Right cardiac atrium (tissue), 5 donors: ENCODE data around the gene ARHGEF39. TPM values are rescaled to one million over a fixed set of nuclear protein-coding genes. Genes with fewer than 3 reads are reported as not detected.
"Not testable (repeated sequence)": the region's sequence is repeated elsewhere in the genome, so short reads cannot be mapped to it uniquely, and the experiment has no call there.

Experiments
- ATAC-seq, 2 donors: fragments of 200-7000 bp; cut with Tn5 transposase; one replicate each; pipeline versions ENCODE4 v1.8.0 to v1.9.1; 2020; ENCODE audit warnings: moderate library complexity in 2 of 2, mild to moderate bottlenecking in 1 of 2
- DNase-seq, 3 donors: peaks; one replicate each; pipeline ENCODE4 v3.0.0-alpha.2; 2020
- H3K27ac ChIP-seq: one replicate; pipeline ENCODE4 v1.5.1; 2013; ENCODE audit warnings: mild to moderate bottlenecking, low read length, control low read depth, moderate library complexity
- H3K27me3 ChIP-seq: one replicate; pipeline ENCODE4 v1.6.1; 2013; ENCODE audit not compliant: control insufficient read depth, insufficient read depth
- H3K4me1 ChIP-seq: one replicate; pipeline ENCODE4 v1.6.1; 2013; ENCODE audit warnings: low read length; ENCODE audit not compliant: control insufficient read depth, insufficient read depth
- H3K4me3 ChIP-seq: one replicate; pipeline ENCODE4 v1.5.1; 2013; ENCODE audit warnings: low read length, control low read depth
- H3K9me3 ChIP-seq: one replicate; pipeline ENCODE4 v1.6.1; 2013; ENCODE audit warnings: low read length; ENCODE audit not compliant: control insufficient read depth
- WGBS: extraction: QIAGEN DNeasy Blood & Tissue Kit; methylation state at CpG from one replicate; pipeline ENCODE4 v1.1.7; 2013; 5-methylcytosine and 5-hydroxymethylcytosine counted together
- intact Hi-C, 4 donors: fragments of 100-400 bp; cut with DNase I; formaldehyde crosslinking; loops; one replicate each; pipeline versions ENCODE4 v1.11.0 to v1.14.0; 2022 to 2023
- polyA plus RNA-seq: library from polyadenylated mRNA; stranded (reverse); fragments of 200-250 nt; gene quantifications from one replicate; pipeline ENCODE4 v1.2.3, GENCODE V29; 2013
- total RNA-seq, 4 donors: library from RNA; stranded (reverse); fragmentation: NEBNext Ultra II Directional; extraction: Animal tissue kit (Norgen Biotek cat#: 25700); gene quantifications; one replicate each; pipeline ENCODE4 v1.2.1, GENCODE V29; 2021
- donor health status: healthy with polysubstance abuse.
- donor health status: DM: no; HTN: yes; CAD: no.
- donor health status: DM: no; HTN: no; CAD: no.
- donor health status: DM: no; HTN: yes; CAD: no; lungs with severe emphysema.
- donor health status: DM: yes; HTN: yes; CAD: no.

ARHGEF39 gene
- total and polyA plus RNA-seq, 5 donors, result 0.29 to 0.52 (median 0.42) TPM; not detected in 1

DNA sequence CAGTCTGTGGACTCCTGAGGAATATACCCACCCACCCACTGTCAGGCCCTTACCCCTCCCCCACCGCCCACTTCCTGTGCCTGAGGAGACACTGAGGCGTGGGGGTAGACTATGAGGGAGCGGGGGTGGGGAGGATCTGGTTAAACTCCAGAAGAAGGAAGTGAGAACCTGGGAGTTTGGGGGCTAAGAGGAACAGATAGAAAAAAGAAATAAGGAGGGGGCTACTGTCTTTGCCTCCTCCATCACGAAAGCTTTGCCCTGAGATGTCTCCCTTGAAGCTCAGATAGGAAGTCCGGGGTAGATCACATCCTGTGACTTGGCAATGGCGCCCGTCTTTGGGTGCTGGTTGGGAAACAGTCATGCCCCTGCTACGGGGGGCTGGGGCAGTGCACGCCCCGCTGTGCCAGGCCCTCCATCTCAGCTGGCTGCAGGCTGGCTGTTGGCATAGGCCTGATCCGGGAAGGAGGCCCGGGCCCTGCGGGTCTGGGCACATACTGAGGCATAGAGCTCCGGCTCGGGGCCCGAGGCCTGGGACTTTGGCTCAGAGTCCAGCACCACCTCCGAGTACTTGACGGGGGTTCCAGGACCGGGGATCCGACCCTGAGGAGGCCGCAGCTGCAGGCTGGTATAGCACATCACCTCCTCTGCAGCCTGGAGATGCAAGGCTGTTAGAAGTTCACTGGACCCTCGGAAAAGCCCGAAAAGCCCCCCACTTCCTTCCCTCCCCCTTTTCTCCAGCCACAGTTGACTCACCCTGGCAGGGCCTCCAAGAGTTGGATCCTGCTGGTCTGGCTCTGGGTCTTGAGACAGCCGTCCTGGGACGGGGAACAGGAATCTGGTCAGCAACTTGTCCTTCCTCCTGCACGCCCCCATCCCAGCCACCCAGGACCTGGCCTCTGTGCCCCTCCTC, 15.3 kb downstream of the ARHGEF39 start:
- Histone ChIP-seq H3K9me3 (no peaks in the 10 kb centered on the region), H3K4me1 (peaks cover 4% of the 10 kb centered on the region), H3K27ac (peak overlapping the region; percentile 64), H3K4me3 (no peak overlapping the region), H3K27me3 (no peaks in the 10 kb centered on the region)
- DNase-seq (peak; percentile 73 to 85 (median 83)), ATAC-seq (peak in 1 of 2 donors; percentile 3)
- intact Hi-C loops, result loop anchor here in 1 of 4 donors (10.0 kb wide), 1 partner anchor 175 kb away; the partner anchor contains the start of genes FAM221B and TMEM8B
- WGBS, result 60% methylated on average over 26 of the region's 26 CpGs

DNA sequence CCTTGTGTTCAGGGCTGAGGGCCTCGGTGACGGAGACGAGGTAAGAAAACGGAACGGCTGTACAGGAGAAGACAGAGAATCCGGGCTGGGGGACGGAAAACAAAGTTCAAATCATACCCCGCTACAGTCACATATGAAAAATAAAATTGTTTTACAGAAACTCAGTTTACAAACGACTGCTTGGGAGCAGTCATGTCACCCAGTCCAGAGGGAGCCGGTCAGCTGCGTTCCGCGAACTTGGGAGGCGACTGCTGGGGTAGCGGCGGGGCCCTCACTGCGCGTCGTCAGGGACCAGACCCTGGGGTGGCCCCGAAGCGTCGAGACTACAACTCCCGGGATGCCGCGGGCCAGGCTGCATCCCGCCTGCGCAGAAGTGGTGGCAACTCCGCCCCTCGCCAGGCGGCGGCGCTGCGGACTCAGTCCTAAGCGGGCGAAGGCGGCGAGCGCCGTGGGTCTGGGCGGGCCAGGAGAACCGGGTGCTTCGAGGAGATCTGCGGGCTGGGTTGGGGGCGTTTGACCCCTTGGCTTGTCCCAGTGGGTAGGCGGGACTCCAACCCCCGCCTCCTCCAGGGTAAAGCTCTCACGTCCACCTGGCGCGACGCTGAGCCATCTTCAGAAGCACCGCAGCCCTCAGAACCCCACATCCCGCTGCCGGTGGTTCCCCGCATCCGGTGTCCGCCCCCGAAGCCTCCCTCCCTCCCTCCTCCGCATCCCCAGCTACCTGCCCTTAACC, 18.3 kb downstream of the ARHGEF39 start:
- under 1% methylated on average over 58 of the region's 58 CpGs for WGBS
- intact Hi-C loops, result loop anchor here in 1 of 4 donors (10.0 kb wide), 1 partner anchor 178 kb away; the partner anchor contains the start of genes FAM221B and TMEM8B
- Histone ChIP-seq H3K4me3 (peak overlapping the region; percentile 59), H3K27ac (peak overlapping the region; percentile 69), H3K27me3 (no peaks in the 10 kb centered on the region), H3K9me3 (no peaks in the 10 kb centered on the region), H3K4me1 (peaks cover 4% of the 10 kb centered on the region)
- ATAC-seq, result peak; percentile 96
- DNase-seq, result peak; percentile 93 to 98 (median 97)

DNA sequence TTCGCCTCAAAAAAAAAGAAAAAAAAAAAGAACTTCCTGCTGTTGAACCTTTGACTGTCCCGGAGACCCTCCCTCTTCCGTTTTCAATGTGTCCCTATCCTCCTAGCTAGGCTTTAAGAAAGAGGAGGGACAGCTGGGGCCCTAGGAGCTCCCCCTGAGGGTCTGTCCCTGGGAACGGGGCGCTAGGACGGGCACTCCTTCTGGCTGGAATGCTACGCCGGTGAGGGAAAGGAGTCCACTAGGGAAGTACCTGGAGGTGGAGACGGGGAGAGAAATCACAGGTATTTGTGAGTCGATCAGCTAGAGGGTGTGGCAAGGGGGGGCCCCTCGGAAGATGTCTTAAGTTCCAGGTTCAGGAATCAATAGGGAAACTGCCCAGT, 18.9 kb downstream of the ARHGEF39 start:
- H3K9me3 ChIP-seq, result no peaks in the 10 kb centered on the region
- H3K27me3 ChIP-seq, result no peaks in the 10 kb centered on the region
- peak; percentile 28 to 31 for ATAC-seq
- 2% methylated on average over 11 of the region's 11 CpGs for WGBS
- peak overlapping the region; percentile 69 for H3K27ac ChIP-seq
- peaks cover 4% of the 10 kb centered on the region for H3K4me1 ChIP-seq
- DNase-seq, result peak in 1 of 3 donors; percentile 67
- peak overlapping the region; percentile 59 for H3K4me3 ChIP-seq
- intact Hi-C loops, result loop anchor here in 1 of 4 donors (10.0 kb wide), 1 partner anchor 179 kb away; the partner anchor contains the start of genes FAM221B and TMEM8B

DNA sequence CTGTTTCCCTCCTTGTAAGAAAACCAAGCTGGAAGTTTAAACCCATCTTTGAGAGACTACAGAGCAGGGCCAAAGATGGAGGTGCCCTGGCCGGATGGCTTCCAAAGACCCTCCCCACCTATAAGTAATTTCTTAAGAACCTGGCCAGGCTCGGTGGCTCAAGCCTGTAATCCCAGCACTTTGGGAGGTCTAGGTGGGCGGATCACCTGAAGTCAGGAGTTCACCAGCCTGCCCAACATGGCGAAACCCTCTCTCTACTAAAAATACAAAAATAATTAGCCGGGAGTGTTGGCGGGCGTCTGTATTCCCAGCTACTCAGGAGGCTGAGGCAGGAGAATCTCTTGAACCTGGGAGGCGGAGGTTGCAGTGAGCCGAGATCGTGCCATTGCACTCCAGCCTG, 19.3 kb downstream of the ARHGEF39 start:
- ATAC-seq, H3K27me3 ChIP-seq, H3K27ac ChIP-seq, DNase-seq, H3K9me3 ChIP-seq, H3K4me1 ChIP-seq: not testable (repeated sequence)
- intact Hi-C loops, result loop anchor here in 1 of 4 donors (10.0 kb wide), 1 partner anchor 179 kb away; the partner anchor contains the start of genes FAM221B and TMEM8B
- 47% methylated on average over 10 of the region's 10 CpGs for WGBS
- peak overlapping the region; percentile 59 for H3K4me3 ChIP-seq

DNA sequence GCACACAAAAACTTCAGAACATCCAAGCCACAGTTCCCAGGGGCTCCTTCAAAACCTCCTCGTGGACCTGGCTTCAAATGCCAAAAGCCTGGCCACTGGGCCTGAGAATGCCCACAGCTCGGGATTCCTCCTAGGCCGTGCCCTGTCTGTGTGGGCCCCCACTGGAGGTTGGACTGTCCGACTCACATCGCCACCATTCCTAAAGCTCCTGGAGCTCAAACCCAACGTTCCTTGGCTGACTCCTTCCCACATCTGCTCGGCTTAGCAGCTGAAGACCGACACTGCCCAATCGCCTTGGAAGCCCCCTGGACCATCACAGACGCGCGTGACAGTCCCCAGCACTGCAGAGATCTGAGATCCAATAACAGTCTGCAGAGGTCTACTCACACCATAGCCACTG, 21.9 kb downstream of the ARHGEF39 start:
- Histone ChIP-seq H3K27me3 (no peaks in the 10 kb centered on the region), H3K27ac (no peak overlapping the region), H3K4me1 (peaks cover 4% of the 10 kb centered on the region), H3K9me3 (no peaks in the 10 kb centered on the region), H3K4me3 (no peak overlapping the region)
- ATAC-seq (no peak), DNase-seq (no peak)
- intact Hi-C loops, result loop anchor here in 1 of 4 donors (10.0 kb wide), 1 partner anchor 182 kb away; the partner anchor contains the start of genes FAM221B and TMEM8B
- whole genome bisulfite sequencing, result 93% methylated on average over 12 of the region's 12 CpGs

DNA sequence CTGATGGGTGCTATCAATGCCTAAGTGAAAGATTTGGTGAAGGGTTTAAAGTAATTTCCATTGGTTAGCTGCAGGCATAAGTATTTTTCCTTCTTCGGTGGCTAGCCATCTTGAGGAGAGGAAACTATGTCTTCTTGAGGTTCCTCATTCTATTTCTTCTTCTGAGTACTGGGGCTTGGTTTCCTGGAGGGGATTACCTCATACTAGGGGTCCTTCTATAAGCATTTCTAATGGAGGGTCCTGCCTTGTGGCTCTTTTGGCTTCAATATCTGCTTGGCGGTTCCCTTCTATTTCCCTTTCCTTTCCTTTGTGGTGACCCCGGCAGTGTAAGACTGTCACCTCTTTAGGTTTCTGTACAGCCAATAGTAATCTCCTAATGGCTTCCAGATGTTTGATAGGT, 23.5 kb downstream of the ARHGEF39 start:
- H3K4me1 ChIP-seq, ATAC-seq, H3K4me3 ChIP-seq, H3K9me3 ChIP-seq, DNase-seq, H3K27ac ChIP-seq, H3K27me3 ChIP-seq: not testable (repeated sequence)
- intact Hi-C loops, result loop anchor here in 1 of 4 donors (10.0 kb wide), 1 partner anchor 183 kb away; the partner anchor contains the start of genes FAM221B and TMEM8B
- 92% methylated on average over 3 of the region's 3 CpGs for WGBS

DNA sequence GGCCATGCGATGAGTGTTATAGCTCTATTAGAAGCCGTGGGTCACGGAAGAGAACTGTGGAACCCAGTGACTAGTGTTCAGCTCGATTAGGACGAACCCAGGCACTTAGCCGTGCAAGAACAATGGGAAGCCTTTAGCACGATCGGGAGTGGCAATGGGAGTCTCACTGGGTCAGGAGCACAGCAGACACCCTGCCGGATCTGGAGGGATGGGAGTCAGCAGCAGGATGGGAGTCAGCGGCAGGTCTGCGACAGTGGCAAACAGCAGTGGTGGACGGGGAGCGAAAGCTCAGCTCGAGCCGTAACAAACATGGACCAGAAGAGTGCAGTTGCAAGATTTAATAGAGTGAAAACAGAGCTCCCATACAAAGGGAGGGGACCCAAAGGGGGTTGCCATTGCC, 24.6 kb downstream of the ARHGEF39 start:
- not testable (repeated sequence) for H3K4me1 ChIP-seq, DNase-seq, ATAC-seq, H3K9me3 ChIP-seq, H3K4me3 ChIP-seq, H3K27me3 ChIP-seq, H3K27ac ChIP-seq
- WGBS, result 98% methylated on average over 15 of the region's 15 CpGs
- intact Hi-C loops, result loop anchor here in 1 of 4 donors (10.0 kb wide), 1 partner anchor 184 kb away; the partner anchor contains the start of genes FAM221B and TMEM8B

DNA sequence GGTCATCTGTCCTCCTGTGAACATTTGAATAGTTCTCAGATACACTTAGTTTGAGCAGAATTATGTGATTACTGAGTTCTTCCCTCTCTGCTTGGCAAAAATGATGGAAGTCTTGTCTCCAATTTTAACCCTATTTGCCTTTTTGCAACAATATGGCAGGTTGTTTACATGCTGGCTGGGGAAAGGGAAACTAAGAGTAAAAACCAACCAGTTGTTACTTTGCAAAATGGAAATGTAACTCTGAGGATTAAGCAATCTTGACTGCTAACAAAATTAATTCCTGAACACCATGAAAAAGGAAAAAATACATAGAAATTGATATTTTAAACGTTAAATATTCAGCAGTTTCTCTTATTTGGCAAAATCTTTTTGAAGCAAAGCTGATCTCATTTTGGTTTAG, 25.4 kb downstream of the ARHGEF39 start:
- intact Hi-C loops, result loop anchor here in 1 of 4 donors (10.0 kb wide), 1 partner anchor 185 kb away; the partner anchor contains the start of genes FAM221B and TMEM8B
- H3K4me1 ChIP-seq, result no peaks in the 10 kb centered on the region
- 89% methylated on average over 1 of the region's 1 CpG for WGBS

DNA sequence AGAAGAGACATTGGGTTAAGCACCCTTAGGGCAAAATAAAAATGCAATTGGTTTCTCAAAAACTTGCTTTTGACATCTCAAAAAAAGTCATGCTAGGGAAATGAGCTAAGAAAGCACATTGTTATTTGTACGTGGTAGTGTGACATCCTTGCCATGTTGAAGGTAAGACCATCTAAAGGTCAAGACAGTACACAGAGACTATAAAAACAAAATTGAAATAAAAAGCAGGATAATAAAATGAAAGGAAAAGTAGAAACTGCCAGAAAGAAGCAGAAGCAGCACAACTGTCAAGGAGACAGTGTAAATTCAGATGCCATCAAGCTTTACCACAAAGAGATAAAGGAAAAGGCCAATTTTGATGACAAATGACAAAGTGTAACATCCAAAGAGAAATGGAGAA, 25.8 kb downstream of the ARHGEF39 start:
- intact Hi-C loops, ATAC-seq, H3K4me1 ChIP-seq, H3K27ac ChIP-seq, DNase-seq, H3K4me3 ChIP-seq, H3K9me3 ChIP-seq, H3K27me3 ChIP-seq: not testable (repeated sequence)
- WGBS, result 52% methylated on average over 1 of the region's 1 CpG

More for the DNA sequence above, 25.4 kb downstream of the ARHGEF39 start:
- H3K9me3 ChIP-seq, result no peaks in the 10 kb centered on the region
- no peaks in the 10 kb centered on the region for H3K27me3 ChIP-seq
- H3K27ac ChIP-seq, result no peak overlapping the region
- ATAC-seq (no peak), DNase-seq (no peak)
- H3K4me3 ChIP-seq, result no peak overlapping the region

DNA sequence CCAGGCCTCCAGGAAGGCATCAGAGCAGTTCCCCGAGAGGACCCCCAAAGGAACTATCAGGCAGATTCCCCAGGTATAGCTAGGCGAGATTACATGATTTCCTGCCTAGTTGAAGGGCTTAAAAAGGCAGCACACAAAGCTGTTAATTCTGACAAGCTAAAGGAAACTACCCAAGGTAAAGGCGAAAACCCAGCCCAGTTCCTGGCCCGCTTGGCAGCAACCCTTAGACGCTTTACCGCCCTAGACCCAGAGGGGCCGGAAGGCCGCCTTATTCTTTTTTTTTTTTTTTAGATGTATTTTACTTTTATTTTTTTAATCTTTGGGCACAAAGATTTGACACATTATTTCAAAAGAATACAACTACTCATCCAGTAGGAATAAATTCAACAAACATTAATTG, 26.2 kb downstream of the ARHGEF39 start:
- H3K27me3 ChIP-seq, ATAC-seq, DNase-seq, H3K4me1 ChIP-seq, H3K9me3 ChIP-seq, intact Hi-C loops, H3K4me3 ChIP-seq, H3K27ac ChIP-seq: not testable (repeated sequence)
- 67% methylated on average over 7 of the region's 8 CpGs for WGBS
